DMS53 (cell line): ENCODE data around the gene CHN2.

Source experiments
- DNase-seq: peaks from one replicate; lab custom pipeline; 2025; lab: John Stamatoyannopoulos, UW

Gene CHN2

GRCh38 chr7:29469976-29470557 lies 275.5 kb downstream of the CHN2 start:
- DNase-seq: no peak

GRCh38 chr7:29471444-29472138 lies 277.0 kb downstream of the CHN2 start:
- no peak for DNase-seq

- no peak for DNase-seq
Observed at GRCh38 chr7:29476916-29477315, 282.3 kb downstream of the CHN2 start.

GRCh38 chr7:29478226-29478625 lies 283.7 kb downstream of the CHN2 start:
- no peak for DNase-seq

- DNase-seq: no peak
Observed at GRCh38 chr7:29478687-29479240, 284.2 kb downstream of the CHN2 start.

GRCh38 chr7:29479301-29480200 lies 285.0 kb downstream of the CHN2 start:
- DNase-seq: no peak

GRCh38 chr7:29480451-29480850 lies 285.9 kb downstream of the CHN2 start:
- DNase-seq: no peak

- DNase-seq: no peak
Observed at GRCh38 chr7:29480934-29481651, 286.5 kb downstream of the CHN2 start.

GRCh38 chr7:29482056-29482455 lies 287.5 kb downstream of the CHN2 start:
- DNase-seq: peak; percentile 71

- peak; percentile 26 for DNase-seq
Observed at GRCh38 chr7:29483219-29484104, 288.9 kb downstream of the CHN2 start.

- DNase-seq: no peak
Observed at GRCh38 chr7:29484280-29484679, 289.7 kb downstream of the CHN2 start.

GRCh38 chr7:29485339-29486190 lies 291.0 kb downstream of the CHN2 start:
- peak; percentile 50 for DNase-seq

- no peak for DNase-seq
Observed at GRCh38 chr7:29486191-29486700, 291.7 kb downstream of the CHN2 start.

GRCh38 chr7:29487424-29487823 lies 292.8 kb downstream of the CHN2 start:
- no peak for DNase-seq

- no peak for DNase-seq
Observed at GRCh38 chr7:29488203-29488970, 293.8 kb downstream of the CHN2 start.

GRCh38 chr7:29488977-29489376 lies 294.4 kb downstream of the CHN2 start:
- DNase-seq: no peak

GRCh38 chr7:29490094-29490607 lies 295.6 kb downstream of the CHN2 start:
- DNase-seq: no peak

- no peak for DNase-seq
Observed at GRCh38 chr7:29494350-29494749, 299.8 kb downstream of the CHN2 start.

- DNase-seq: no peak
Observed at GRCh38 chr7:29495653-29496052, 301.1 kb downstream of the CHN2 start.
